ENCODE measurements around the gene C20orf204.

The C20orf204 gene

GRCh38 chr20:64074184-64074789 is 38.3 kb downstream of the C20orf204 start:
- Histone ChIP-seq H4K20me1 (peaks cover 31% of the 10 kb centered on the region), H3K4me2 (peak overlapping the region; percentile 99), H3K4me3 (peak overlapping the region; percentile 0; the same call in 1 of the 2 replicates), H3K4me1 (peaks cover 97% of the 10 kb centered on the region), H3K27me3 (no peaks in the 10 kb centered on the region), H3K36me3 (peaks cover 21% of the 10 kb centered on the region), H3K9ac (peak overlapping the region; percentile 26; the same call in 1 of the 2 replicates), H3K9me3 (no peaks in the 10 kb centered on the region), H3K27ac (peak overlapping the region; percentile 73)
- TF ChIP-seq Cebpa-rat (IDR thresholded peaks at IDR 0.05), result no peak

DNA sequence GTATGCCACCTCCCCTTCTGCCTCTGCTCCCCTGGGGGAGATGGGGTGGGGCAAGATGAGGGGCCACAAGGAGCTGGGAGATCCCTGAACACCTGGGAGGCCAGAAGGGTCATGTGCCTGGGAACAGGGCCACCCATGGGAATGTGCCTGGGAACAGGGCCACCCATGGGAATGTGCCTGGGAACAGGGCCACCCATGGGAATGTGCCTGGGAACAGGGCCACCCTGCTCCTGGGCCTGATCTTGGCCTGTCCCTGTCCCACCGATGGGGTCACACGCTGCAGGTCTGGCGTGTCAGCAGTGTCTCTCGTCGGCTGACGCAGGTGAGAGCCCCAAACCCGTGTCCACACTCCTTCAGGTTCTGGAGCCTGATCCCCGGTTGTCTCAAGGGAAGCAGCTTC is 39.0 kb downstream of the C20orf204 start:
- H3K9me3 ChIP-seq, result no peaks in the 10 kb centered on the region
- peaks cover 31% of the 10 kb centered on the region for H4K20me1 ChIP-seq
- H3K27me3 ChIP-seq, result no peaks in the 10 kb centered on the region
- H3K4me2 ChIP-seq, result peak overlapping the region; percentile 99
- peaks cover 21% of the 10 kb centered on the region for H3K36me3 ChIP-seq
- H3K4me1 ChIP-seq, result peaks cover 90% of the 10 kb centered on the region
- no peak for TF ChIP-seq Cebpa-rat (IDR thresholded peaks at IDR 0.05)
- peak overlapping the region; percentile 73; the same call in 1 of the 2 replicates for H3K27ac ChIP-seq
- no peak overlapping the region for H3K4me3 ChIP-seq
- no peak overlapping the region for H3K9ac ChIP-seq

DNA sequence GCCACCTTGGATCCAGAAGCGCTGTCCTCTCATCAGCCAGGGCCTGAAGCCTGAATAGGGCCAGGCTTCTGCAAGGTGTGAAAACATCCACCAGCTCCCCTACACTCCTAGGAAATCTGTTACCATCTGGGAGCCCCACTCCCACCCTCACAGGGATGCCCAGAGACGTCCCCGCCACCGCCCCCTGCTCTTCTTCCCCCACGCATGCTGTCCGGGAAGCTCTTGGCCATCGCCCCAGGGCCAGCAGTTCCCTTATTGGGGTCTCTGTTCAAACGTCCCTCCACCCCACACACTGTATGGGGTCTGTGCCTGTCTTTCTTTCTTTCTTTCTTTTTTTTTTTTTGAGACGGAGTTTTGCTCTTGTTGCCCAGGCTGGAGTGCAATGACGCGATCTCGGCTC is 39.6 kb downstream of the C20orf204 start:
- Histone ChIP-seq H4K20me1 (peaks cover 31% of the 10 kb centered on the region), H3K4me1 (peaks cover 90% of the 10 kb centered on the region), H3K4me2 (peak overlapping the region; percentile 99), H3K36me3 (peaks cover 21% of the 10 kb centered on the region), H3K27me3 (no peaks in the 10 kb centered on the region), H3K9me3 (no peaks in the 10 kb centered on the region), H3K4me3 (no peak overlapping the region), H3K27ac (no peak overlapping the region), H3K9ac (no peak overlapping the region)
- TF ChIP-seq Cebpa-rat (IDR thresholded peaks at IDR 0.05), result no peak

- Histone ChIP-seq H3K27me3 (no peaks in the 10 kb centered on the region), H3K4me3 (peak overlapping the region; percentile 86), H3K9me3 (no peaks in the 10 kb centered on the region), H3K27ac (peak overlapping the region; percentile 96), H3K4me2 (peak overlapping the region; percentile 99), H3K36me3 (peaks cover 21% of the 10 kb centered on the region), H3K9ac (peak overlapping the region; percentile 92), H3K4me1 (peaks cover 90% of the 10 kb centered on the region), H4K20me1 (peaks cover 29% of the 10 kb centered on the region)
- no peak for TF ChIP-seq Cebpa-rat (IDR thresholded peaks at IDR 0.05)
Observed at GRCh38 chr20:64076061-64076997, 40.3 kb downstream of the C20orf204 start.

- Histone ChIP-seq H3K27ac (peak overlapping the region; percentile 96), H3K9me3 (no peaks in the 10 kb centered on the region), H3K4me2 (peak overlapping the region; percentile 99), H3K36me3 (peaks cover 21% of the 10 kb centered on the region), H4K20me1 (peaks cover 22% of the 10 kb centered on the region), H3K27me3 (no peaks in the 10 kb centered on the region), H3K4me1 (peaks cover 90% of the 10 kb centered on the region), H3K4me3 (peak overlapping the region; percentile 86), H3K9ac (peak overlapping the region; percentile 92)
- no peak for TF ChIP-seq Cebpa-rat (IDR thresholded peaks at IDR 0.05)
Observed at GRCh38 chr20:64077094-64077493, 41.1 kb downstream of the C20orf204 start.

- H3K27ac ChIP-seq, result peak overlapping the region; percentile 96
- peak overlapping the region; percentile 86 for H3K4me3 ChIP-seq
Observed at GRCh38 chr20:64077541-64077875, 41.5 kb downstream of the C20orf204 start.

GRCh38 chr20:64077876-64078551 is 42.0 kb downstream of the C20orf204 start:
- Histone ChIP-seq H3K9ac (peak overlapping the region; percentile 92), H3K27ac (peak overlapping the region; percentile 96)

More at GRCh38 chr20:64077541-64077875, 41.5 kb downstream of the C20orf204 start:
- H3K4me2 ChIP-seq, result peak overlapping the region; percentile 99
- H3K36me3 ChIP-seq, result peaks cover 21% of the 10 kb centered on the region
- H3K27me3 ChIP-seq, result no peaks in the 10 kb centered on the region
- H4K20me1 ChIP-seq, result peaks cover 17% of the 10 kb centered on the region; the same call in 1 of the 2 replicates
- peak overlapping the region; percentile 92 for H3K9ac ChIP-seq
- H3K4me1 ChIP-seq, result peaks cover 90% of the 10 kb centered on the region
- no peak for TF ChIP-seq Cebpa-rat (IDR thresholded peaks at IDR 0.05)
- no peaks in the 10 kb centered on the region for H3K9me3 ChIP-seq

GRCh38 chr20:64078934-64079272 is 42.9 kb downstream of the C20orf204 start:
- peak overlapping the region; percentile 96 for H3K27ac ChIP-seq
- peaks cover 87% of the 10 kb centered on the region for H3K4me1 ChIP-seq
- no peaks in the 10 kb centered on the region for H3K9me3 ChIP-seq
- TF ChIP-seq Cebpa-rat (IDR thresholded peaks at IDR 0.05), result no peak
- peak overlapping the region; percentile 92 for H3K9ac ChIP-seq
- H3K27me3 ChIP-seq, result peaks cover 10% of the 10 kb centered on the region
- H4K20me1 ChIP-seq, result peaks cover 7% of the 10 kb centered on the region
- H3K4me2 ChIP-seq, result peak overlapping the region; percentile 99
- peaks cover 13% of the 10 kb centered on the region for H3K36me3 ChIP-seq
- peak overlapping the region; percentile 86 for H3K4me3 ChIP-seq

More at GRCh38 chr20:64077876-64078551, 42.0 kb downstream of the C20orf204 start:
- peaks cover 90% of the 10 kb centered on the region for H3K4me1 ChIP-seq
- H3K4me3 ChIP-seq, result peak overlapping the region; percentile 86
- TF ChIP-seq Cebpa-rat (IDR thresholded peaks at IDR 0.05), result no peak
- peak overlapping the region; percentile 99 for H3K4me2 ChIP-seq
- 0 out of 2 replicates have a peak, but pooled peaks cover 3% of the 10 kb centered on the region for H3K27me3 ChIP-seq
- peaks cover 13% of the 10 kb centered on the region; the same call in 1 of the 2 replicates for H4K20me1 ChIP-seq
- H3K36me3 ChIP-seq, result peaks cover 21% of the 10 kb centered on the region
- H3K9me3 ChIP-seq, result no peaks in the 10 kb centered on the region

DNA sequence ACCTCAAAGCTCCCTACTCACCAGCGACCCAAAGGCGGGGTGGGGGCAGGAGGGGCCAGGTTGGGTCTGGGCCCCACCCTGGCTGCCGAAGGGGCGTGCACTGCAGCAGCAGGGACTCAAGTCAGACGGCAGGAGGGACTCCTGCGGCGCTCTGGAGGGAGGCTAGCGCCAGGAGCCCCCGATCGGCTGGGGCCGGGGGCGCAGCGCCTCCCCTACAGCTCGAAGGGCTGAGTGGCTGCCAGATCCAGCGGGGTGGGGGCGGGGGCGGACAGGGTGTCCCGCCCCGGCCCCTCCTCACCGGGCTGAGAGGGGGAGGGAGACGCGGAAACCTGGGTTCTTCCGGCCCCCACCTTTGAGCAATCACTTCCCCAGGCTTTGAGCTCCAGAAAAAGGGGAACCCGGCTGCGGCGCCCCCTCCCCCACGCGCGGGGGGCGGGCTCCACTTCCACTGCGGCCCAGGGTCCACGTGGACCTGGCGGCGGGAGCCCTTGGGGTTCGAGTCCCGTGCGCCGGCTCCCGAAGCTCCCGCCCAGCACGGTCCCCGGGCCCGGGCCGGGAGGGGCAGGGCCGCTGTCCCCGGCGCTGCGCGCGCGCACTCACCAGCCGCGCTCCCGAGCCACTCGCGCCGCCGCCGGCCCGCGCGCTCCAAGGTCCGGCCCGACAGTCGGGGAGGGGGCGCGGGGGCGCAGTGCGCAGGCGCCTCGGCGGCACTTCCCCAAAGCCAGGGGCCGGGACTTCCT is 43.5 kb downstream of the C20orf204 start, which contains the start of gene RGS19:
Gene RGS19, minus strand, starts transcription at position 246 of the 740 bp plus-strand sequence. CDS start 2,632 bp downstream, outside the sequence.
- Histone ChIP-seq H3K9ac (peak within 1 kb of the TSS; percentile 92), H3K36me3 (peaks cover 8% of the 10 kb centered on the region), H3K27me3 (peaks cover 16% of the 10 kb centered on the region), H3K4me3 (peak within 1 kb of the TSS; percentile 86), H3K4me2 (peak within 1 kb of the TSS; percentile 99), H4K20me1 (peaks cover 7% of the 10 kb centered on the region), H3K9me3 (no peaks in the 10 kb centered on the region), H3K27ac (peak within 1 kb of the TSS; percentile 96), H3K4me1 (peaks cover 87% of the 10 kb centered on the region)
- no peak for TF ChIP-seq Cebpa-rat (IDR thresholded peaks at IDR 0.05)
